Measurements from ENCODE around the gene ADAM15.

- TF ChIP-seq CTCF (IDR thresholded peaks at IDR 0.05; ENCODE audit: insufficient read depth, low read length, poor library complexity, severe bottlenecking) (no peak), EZH2phosphoT487 (conservative IDR thresholded peaks at IDR 0.05; ENCODE audit: low read length) (no peak)
Observed at GRCh38 chr1:155010211-155010918, 40.8 kb upstream of the ADAM15 start.
